ENCODE measurements around the gene ANKS6.

ANKS6 gene

DNA sequence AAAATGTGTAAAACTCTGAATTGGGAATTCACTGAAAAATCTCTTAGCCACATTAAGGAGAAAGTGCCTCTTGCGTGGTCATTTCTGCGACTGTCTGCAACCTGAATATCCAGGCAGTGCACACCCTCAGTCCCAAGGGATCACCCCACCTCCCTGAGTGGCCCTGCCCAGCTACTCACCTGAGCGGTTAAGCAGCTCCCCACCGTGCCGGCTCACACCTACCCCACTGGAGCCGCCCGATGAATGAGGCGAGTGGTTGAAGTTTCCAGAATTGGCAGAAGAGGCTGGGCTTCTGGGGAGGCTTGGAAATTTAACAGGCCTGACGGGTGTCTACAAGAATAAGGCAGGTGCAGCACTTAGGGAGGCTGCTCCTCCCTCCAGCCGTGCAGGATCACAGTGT, 25.6 kb downstream of the ANKS6 start:
- no peak for DNase-seq

- no peak for DNase-seq
Measured at GRCh38 chr9:98768344-98768743, 28.0 kb downstream of the ANKS6 start.

DNA sequence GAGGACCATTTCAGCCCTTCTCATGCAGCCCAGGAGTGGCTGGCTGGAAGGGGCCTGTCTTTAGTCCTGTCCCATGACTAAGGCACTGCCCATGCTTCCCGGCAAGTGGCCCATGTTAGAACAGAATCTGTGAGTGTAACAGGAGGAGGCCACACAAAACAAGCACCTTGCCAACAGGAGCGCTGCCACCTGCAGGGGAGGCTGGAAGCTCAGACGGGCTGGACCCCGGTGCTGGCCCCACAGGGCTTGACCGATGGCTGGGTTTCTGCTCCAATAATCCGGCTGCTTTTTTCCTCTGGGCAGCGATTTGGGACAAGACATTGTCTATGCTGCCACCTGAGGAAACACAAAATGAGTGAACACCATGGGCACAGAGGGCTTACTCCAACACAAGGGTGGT, 28.4 kb downstream of the ANKS6 start:
- DNase-seq = no peak

DNA sequence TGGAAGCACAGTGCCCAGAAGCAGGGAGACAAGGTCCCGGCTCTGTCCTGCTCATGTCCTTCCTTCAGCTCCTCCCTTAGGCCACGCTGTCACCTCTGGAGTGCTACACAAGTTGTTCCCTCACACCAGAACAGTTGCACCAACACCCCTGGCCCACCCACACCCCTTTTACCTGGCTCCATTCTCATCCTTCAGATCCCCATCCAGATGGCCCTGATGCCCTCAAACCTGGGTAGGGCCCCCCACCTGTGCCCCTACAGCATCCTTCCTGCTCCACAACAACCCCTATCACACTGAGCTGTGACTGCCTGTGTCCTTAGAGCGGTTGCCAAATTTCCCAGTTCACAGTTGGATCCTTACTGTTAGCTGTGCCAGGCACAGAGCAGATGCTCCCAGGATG, 29.2 kb downstream of the ANKS6 start:
- DNase-seq = no peak

DNA sequence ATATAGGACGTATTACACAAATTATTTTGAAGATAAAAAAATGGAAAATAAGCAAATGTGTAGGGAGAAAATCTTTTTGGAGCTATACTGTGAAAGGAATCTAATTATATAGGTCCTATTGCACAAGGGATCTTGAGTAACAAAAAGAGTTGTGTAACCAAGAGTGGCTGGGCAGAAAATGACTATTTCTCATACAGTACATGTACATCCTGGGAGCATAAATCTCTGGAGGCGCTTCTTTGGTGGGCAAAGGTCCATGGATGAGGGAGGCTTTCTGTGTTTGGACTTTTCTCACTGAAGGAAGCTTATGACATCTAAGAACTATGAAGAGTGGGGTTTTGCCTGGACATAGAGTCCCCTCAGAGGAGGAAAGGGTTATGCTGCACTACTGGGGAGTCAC, 29.8 kb downstream of the ANKS6 start:
- no peak for DNase-seq

DNA sequence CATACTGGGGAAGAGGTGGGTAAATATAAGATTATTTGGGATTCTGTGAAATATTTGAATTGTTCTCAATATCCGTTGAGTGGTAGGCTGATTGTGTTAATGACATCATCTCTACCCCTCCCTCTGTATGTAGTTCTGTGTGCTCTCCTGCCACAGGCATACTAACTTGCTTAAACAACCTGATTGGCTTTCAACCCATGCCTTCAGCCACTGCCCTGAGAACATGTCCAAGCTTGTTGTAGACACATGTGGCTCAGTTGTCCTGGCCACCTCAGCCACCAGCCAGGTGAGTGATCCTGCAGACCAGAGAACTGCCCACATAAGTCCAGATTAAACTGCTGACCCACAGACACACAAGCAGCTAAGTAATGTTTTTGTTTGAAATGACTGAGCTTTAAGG, 31.1 kb downstream of the ANKS6 start:
- DNase-seq = no peak

GRCh38 chr9:98763986-98764745, 32.2 kb downstream of the ANKS6 start:
- DNase-seq = peak; percentile 50

DNA sequence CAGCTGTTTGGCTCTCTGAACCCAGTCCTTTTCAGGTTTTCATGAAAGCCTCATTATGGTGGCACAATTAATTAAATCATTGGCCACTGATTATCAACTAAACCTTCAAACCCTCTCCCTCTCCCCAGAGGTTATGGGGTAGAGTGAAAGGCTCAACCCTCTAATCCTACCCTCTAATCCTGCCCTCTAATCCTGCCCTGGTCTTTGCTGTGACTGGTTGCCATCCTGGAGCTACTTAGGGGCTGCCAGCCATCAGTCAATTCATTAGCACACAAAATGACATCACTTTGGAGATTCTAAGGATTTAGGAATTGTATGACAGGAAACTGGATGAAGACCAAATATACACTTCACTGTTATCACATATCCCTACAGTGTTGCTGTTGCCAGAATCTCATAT, 36.1 kb downstream of the ANKS6 start:
- DNase-seq = no peak

DNA sequence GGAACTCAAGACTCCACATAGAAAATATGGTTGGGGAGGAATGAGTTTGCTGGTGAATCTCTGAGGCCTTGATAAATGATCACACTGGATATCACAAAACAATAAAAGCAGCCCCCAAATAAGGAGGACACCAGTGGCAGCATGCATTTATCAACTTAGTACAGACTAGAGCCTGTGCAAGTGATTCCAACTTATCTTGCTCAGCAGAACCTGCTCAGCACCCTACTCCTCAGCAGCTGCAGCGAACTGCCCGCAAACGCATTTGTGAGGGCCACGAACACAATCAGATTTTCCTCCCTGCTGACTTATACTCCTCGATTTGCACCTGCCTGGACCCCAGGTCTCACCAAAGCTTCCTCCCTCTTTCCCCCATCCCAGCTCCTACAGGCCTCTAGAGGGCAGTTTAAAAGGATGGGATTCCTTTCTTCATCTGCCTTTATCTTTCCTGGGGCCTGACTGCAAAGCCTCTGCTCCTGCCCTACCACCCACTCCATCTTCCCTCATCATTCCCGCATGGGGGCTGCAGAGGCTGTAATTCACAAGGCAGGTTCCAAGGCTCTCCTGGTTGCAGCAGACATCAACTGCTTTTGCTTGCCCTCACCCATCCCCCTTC, 41.2 kb downstream of the ANKS6 start:
- DNase-seq = no peak

DNA sequence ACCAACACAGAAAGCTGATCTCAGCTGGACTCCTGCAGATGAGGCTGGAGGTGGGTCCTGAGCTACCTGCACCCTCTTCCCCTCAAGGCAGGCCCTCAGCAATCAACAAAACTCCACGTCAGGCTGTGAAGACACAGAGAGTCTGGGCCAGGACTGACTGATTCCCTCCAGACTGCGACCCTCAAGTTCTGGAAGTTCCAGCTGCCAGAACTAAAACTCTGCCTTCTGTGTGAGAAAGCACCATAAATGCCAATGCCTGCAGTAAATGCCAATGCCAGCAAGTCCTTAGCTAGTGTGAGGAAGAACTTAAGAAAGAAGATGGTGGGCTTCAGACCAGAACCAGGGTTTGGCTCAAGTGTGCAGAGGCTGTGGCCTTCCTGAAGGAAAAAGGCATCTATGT, 45.1 kb downstream of the ANKS6 start:
- no peak for DNase-seq

DNA sequence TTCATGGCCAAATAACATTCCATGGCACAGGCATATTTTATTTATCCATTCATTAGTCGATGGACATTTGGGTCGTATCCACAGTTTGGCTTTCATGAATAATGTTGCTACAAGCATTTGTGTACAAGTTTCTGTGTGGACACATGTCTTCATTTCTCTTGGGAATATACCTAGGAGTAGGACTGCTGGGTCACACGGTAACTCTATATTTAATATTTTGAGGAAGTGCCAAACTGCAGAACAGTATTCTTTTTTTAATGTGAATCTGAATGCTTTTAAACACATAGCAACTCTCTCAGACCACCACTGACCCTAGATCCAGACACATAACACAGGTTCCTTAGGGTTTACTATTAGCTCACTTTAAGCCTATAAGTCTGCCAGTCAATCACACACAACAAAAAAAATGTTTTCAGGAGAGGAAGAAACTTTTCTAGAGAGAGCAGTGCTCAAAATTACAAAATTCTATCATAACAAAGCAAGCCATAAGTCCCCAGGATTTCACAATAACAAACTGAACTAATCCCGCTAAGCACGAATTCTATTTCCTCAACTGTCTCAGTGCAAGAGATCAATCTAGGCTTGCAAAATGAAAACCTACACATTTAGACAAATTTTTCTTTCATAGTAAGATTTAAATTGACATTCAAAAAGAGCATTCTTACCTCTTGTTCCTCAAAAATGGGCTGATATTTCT, 45.8 kb downstream of the ANKS6 start:
- no peak for DNase-seq

- DNase-seq = no peak
Measured at GRCh38 chr9:98747476-98747875, 48.9 kb downstream of the ANKS6 start.

- no peak for DNase-seq
Measured at GRCh38 chr9:98745470-98745869, 50.9 kb downstream of the ANKS6 start.

DNA sequence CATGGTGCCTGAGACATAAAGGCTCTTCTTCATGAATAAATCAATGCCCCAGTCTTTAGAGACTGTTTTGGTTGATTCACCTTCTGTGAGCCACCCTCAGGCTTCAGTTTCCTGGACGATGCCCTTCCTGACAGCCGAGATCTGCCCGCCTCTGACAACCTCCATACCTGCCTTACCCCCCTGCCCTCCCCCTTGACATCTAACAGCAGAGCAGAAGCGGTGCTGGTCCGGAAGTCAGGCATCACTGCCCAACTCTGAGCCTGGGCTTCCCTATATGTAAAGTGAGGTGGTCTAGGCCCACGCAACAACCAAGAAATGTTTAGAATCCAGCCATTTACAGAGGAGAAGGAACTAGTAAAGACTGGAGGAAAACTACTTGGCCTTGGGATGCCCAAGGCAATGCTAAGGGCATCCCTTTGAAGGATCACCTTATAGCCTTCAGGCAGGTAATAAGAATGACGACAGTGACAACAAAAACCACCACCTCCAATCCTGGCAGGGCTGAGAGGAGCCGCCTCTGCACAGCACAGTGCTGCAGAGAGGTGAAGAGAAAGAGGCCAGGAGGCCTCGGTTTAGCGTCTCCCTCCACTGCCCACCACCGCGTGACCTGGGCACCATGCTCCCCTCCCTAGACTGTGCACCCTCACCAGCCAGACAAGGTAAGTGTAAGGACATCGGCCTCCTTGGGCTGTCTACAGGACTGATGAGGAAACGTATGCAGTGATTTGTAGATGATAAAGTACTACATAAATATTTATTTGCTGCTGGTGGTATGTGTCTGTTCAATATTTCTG, 52.3 kb downstream of the ANKS6 start:
- no peak for DNase-seq

DNA sequence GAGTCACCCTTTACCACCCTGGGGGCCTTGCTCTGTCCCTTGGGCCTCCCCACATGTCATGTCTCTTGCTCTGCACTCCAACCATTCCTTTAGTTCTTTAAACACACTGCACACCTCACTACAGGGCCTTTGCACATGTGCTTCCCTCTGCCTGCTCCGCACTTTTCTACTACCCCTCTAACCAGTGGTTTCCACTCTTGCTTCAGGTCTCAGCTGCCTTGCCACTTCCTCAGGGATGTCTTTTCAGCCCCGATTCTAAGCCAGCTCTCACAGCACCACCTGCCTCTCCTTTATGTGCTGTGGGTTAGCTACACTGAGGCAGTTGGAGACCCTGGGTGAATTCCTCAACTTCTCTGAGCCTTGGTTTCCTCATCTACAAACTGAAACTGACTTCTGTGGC, 53.0 kb downstream of the ANKS6 start:
- no peak for DNase-seq

DNA sequence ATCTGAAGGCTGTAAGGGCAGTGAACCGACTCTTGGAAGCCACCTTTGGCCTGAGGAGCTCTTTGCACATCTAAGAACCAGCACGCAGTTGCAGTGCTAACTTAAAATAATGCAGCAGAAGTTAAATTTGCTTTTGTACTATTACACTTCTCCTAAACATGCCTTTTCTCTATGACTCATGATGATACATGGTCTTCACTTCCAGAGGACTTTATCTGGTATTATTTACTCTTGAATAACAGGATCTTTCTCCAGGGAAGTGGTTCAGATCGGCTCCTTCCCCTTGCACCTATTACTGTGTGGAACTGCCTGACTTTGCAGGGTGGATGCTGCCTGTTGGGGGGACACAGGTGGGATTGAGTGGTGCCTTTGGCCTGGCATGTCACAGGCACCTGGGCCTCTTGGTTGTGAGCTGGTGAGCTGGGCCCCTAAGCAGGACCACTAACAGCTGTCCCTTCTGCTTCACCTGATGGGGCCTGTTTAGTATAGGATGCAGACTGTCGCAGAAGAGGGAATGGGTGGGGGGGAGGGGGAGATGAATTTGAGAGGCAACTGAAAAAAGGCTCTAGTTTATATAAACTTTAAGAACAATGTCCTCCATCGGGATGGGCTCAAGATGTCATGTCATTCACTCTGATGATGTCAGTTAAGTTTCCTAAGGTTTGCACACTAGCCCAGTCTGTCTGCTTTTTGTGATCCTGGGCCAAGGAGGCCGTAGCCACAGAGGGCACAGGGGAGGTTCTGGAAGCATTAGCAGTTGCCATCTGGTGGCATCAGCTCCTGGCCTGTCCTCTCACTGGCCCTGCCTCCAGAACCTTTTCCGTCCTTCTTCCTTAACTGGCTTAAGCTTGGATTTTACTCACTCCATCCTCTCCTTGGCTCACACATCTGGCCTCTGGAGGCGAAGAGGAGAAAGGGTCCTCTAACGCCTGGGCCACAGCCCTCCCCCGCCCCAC, 53.8 kb downstream of the ANKS6 start:
- peak; percentile 6 for DNase-seq

DNA sequence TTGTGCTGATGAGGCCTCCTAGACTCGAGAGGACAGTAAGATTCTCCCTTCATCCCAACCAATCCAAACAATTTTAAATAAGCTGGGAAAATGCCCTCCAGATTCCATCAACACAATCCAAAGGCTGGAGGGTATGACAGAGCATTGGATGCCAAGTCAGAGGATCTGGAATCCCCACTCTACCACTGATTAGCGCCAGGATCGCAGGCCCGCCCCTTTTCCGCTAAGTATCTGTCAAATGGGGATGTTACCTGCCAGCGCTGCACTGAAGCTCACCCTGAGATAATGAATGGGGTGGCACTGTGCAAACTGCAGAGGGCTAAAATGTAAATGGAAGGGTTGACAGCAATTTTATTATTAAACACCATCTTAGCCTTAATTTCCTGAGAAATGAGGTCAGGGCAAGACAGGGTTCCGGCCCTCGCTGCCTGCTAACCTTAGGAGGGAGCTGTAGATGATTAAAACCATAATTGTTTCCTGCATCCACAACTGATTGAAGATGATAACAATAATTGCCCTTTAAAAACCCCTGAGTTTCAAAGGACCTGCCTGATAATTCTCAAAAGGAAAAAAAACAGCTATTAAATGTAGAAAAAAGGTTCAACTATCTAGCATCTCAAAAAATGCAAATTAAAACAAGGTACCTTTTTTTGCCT, 56.0 kb downstream of the ANKS6 start:
- DNase-seq = no peak

GRCh38 chr9:98738741-98739140, 57.6 kb downstream of the ANKS6 start:
- DNase-seq = no peak

DNA sequence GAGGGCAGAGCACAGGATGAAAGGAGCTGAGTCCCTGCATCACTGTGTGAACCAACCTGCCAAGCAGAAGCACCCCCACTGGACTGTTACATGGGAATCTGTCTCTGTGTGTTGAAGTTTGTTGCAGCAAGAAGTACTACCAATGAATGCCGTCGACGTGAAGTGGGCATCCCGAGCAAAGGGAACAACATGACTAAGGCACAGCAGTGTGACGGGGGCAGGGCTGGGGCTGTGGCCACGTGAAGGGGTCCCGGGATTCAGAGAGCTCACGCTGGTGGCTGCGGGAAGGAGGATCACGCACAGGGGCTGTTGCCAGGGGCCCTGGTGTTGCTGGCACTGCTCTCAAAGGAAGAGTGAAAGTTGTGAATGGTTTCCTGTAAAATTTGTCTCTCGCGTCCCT, 60.1 kb downstream of the ANKS6 start:
- no peak for DNase-seq

DNA sequence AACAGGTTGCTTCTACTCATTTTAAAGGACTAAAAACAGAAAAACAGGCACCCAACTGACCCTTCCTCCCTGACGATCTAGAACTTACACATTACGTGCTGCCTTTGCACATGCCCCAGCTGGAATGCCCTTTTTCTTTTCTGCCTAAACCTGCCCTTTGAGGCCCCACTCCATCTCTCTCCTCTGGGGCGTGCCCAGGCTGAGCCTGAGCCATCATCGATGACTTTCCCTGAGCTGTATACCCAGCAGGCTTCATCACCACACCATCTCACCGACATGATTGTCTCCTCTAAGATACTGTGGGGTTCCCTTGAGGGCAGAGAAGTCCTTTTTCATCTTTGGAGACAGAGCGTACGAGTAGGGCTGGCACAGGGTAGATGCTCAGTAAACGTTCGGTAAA, 63.6 kb downstream of the ANKS6 start:
- no peak for DNase-seq

DNA sequence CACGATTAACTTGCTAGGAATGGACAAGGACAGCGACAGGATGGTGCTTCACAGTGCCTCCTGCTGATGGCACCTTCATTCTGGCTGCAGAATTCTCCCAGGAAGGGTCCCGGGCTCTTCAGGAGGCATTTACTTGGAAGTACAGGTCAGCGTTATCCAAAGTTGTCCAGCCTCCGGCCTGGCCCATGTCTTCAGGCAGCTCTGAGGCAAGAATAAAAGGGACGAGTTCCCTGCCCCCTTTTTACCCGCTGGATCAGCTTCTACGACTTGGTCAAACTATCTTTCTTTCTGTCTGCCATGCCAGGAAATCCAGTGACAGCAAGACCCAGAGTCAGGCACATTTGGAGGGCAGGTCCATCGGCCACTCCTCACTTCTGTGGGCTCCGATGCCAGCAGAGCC, 64.3 kb downstream of the ANKS6 start:
- DNase-seq = no peak

- DNase-seq = no peak
Measured at GRCh38 chr9:98730871-98731270, 65.5 kb downstream of the ANKS6 start.

Measured in NCI-H226 (cell line).